Neuron (in vitro differentiated cells): ENCODE results near the gene SLC9A8.
"Not testable (repeated sequence)": the region's sequence is repeated elsewhere in the genome, so short reads cannot be mapped to it uniquely, and the experiment has no call there.

ENCODE experiments used
- H2AFZ ChIP-seq: one replicate; pipeline ENCODE4 v1.6.1; 2013; ENCODE audit warnings: low read depth, mild to moderate bottlenecking, inconsistent platforms, low read length, moderate library complexity
- H3K27me3 ChIP-seq: one replicate; pipeline ENCODE4 v1.6.1; 2013; ENCODE audit warnings: low read length; ENCODE audit not compliant: insufficient read depth
- H3K36me3 ChIP-seq: one replicate; pipeline ENCODE4 v1.6.1; 2013; ENCODE audit warnings: low read length; ENCODE audit not compliant: insufficient read depth
- H3K4me1 ChIP-seq: one replicate; pipeline ENCODE4 v1.6.1; 2013; ENCODE audit warnings: low read length; ENCODE audit not compliant: insufficient read depth
- H3K4me3 ChIP-seq: 2 replicates; pipeline ENCODE4 v1.5.1; 2013; ENCODE audit warnings: mild to moderate bottlenecking, low read length, moderate library complexity
- H3K9me3 ChIP-seq: one replicate; pipeline ENCODE4 v1.6.1; 2013; ENCODE audit warnings: low read length

Gene SLC9A8

GRCh38 chr20:49781676-49782075 is 31.0 kb upstream of the SLC9A8 start:
- H3K36me3 ChIP-seq = no peaks in the 10 kb centered on the region
- no peaks in the 10 kb centered on the region for H3K9me3 ChIP-seq
- no peaks in the 10 kb centered on the region for H3K27me3 ChIP-seq
- no peak overlapping the region for H3K4me3 ChIP-seq
- peaks cover 3% of the 10 kb centered on the region for H3K4me1 ChIP-seq
- H2AFZ ChIP-seq = no peak overlapping the region

DNA sequence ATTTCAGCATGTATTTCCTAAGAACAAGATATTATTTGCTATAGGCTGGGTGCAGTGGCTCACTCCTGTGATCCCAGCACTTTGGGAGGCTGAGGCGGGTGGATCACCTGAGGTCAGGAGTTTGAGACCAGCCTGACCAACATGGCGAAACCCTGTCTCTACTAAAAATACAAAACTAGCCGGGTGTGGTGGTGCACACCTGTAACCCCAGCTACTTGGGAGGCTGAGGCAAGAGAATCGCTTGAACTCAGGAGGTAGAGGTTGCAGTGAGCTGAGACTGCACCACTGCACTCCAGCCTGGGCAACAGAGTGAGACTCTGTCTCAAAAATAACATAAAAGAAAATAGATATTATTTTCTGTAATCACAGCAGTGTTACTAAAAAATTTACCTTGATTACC is 30.2 kb upstream of the SLC9A8 start:
- H3K4me1 ChIP-seq, H3K9me3 ChIP-seq, H3K36me3 ChIP-seq, H3K27me3 ChIP-seq, H3K4me3 ChIP-seq, H2AFZ ChIP-seq: not testable (repeated sequence)

GRCh38 chr20:49783021-49783995 is 29.3 kb upstream of the SLC9A8 start:
- H3K4me1 ChIP-seq, H3K4me3 ChIP-seq, H2AFZ ChIP-seq, H3K27me3 ChIP-seq, H3K36me3 ChIP-seq, H3K9me3 ChIP-seq: not testable (repeated sequence)

GRCh38 chr20:49784291-49784690 is 28.3 kb upstream of the SLC9A8 start:
- Histone ChIP-seq H3K9me3 (no peaks in the 10 kb centered on the region), H3K27me3 (no peaks in the 10 kb centered on the region), H2AFZ (no peak overlapping the region), H3K36me3 (no peaks in the 10 kb centered on the region), H3K4me1 (peaks cover 3% of the 10 kb centered on the region), H3K4me3 (no peak overlapping the region)

GRCh38 chr20:49785149-49785851 is 27.3 kb upstream of the SLC9A8 start:
- Histone ChIP-seq H2AFZ (no peak overlapping the region), H3K4me1 (peaks cover 3% of the 10 kb centered on the region), H3K36me3 (no peaks in the 10 kb centered on the region), H3K9me3 (no peaks in the 10 kb centered on the region), H3K4me3 (no peak overlapping the region), H3K27me3 (no peaks in the 10 kb centered on the region)

- no peaks in the 10 kb centered on the region for H3K27me3 ChIP-seq
- H3K9me3 ChIP-seq = no peaks in the 10 kb centered on the region
- no peak overlapping the region for H2AFZ ChIP-seq
- H3K4me3 ChIP-seq = no peak overlapping the region
- H3K4me1 ChIP-seq = peaks cover 3% of the 10 kb centered on the region
- no peaks in the 10 kb centered on the region for H3K36me3 ChIP-seq
Measured at GRCh38 chr20:49785852-49786175, 26.8 kb upstream of the SLC9A8 start.

DNA sequence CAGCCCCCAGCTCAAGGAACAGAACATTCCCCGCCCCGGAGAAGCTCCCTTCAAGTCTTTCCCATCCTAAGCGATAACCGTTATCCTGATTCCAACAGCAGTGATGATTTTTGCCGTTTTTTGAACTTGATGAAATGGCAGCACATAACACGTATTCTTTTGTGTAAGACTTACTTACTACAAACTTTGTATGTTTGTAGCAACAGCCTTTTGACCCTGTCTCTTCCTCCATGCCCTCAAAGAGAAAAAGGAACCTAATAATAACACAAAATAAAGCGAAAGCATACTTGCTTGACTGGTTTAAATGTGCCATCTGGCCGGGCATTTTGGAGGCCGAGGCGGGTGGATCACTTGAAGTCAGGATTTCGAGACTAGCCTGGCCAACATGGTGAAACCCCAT is 26.4 kb upstream of the SLC9A8 start:
- no peaks in the 10 kb centered on the region for H3K36me3 ChIP-seq
- peaks cover 3% of the 10 kb centered on the region for H3K4me1 ChIP-seq
- no peaks in the 10 kb centered on the region for H3K27me3 ChIP-seq
- H3K9me3 ChIP-seq = no peaks in the 10 kb centered on the region
- H3K4me3 ChIP-seq = no peak overlapping the region
- H2AFZ ChIP-seq = no peak overlapping the region

DNA sequence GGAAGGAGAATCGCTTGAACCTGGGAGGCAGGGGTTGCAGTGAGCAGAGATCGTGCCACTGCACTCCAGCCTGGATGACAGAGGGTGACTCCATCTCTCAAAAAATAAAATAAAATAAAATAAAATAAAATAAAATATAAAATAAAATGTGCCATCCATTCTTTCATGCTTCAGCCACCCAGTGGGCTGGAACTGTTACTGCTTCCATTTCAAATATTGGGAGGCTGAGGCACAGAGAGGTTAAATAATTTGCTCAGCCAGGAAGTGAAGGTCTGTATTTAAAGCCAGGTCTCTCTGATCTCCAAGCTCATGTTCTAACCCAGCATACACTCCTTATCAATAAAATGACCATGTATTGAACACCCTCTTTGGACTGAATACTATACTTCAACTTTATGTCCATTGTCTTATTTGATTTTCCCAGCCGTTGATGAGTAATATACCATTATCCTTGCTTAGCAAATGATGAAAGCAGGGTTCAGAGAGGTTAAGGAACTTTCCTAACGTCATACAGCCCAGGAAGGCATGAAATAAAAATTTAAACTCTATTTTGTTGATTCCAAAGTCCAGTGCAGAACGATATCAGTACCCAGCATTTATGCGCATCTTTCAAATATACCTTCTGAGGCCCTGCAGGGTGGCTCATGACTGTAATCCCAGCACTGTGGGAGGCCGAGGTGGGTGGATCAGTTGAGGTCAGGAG is 25.8 kb upstream of the SLC9A8 start:
- peaks cover 3% of the 10 kb centered on the region for H3K4me1 ChIP-seq
- no peaks in the 10 kb centered on the region for H3K27me3 ChIP-seq
- no peak overlapping the region for H3K4me3 ChIP-seq
- H3K9me3 ChIP-seq = no peaks in the 10 kb centered on the region
- no peaks in the 10 kb centered on the region for H3K36me3 ChIP-seq
- H2AFZ ChIP-seq = no peak overlapping the region

DNA sequence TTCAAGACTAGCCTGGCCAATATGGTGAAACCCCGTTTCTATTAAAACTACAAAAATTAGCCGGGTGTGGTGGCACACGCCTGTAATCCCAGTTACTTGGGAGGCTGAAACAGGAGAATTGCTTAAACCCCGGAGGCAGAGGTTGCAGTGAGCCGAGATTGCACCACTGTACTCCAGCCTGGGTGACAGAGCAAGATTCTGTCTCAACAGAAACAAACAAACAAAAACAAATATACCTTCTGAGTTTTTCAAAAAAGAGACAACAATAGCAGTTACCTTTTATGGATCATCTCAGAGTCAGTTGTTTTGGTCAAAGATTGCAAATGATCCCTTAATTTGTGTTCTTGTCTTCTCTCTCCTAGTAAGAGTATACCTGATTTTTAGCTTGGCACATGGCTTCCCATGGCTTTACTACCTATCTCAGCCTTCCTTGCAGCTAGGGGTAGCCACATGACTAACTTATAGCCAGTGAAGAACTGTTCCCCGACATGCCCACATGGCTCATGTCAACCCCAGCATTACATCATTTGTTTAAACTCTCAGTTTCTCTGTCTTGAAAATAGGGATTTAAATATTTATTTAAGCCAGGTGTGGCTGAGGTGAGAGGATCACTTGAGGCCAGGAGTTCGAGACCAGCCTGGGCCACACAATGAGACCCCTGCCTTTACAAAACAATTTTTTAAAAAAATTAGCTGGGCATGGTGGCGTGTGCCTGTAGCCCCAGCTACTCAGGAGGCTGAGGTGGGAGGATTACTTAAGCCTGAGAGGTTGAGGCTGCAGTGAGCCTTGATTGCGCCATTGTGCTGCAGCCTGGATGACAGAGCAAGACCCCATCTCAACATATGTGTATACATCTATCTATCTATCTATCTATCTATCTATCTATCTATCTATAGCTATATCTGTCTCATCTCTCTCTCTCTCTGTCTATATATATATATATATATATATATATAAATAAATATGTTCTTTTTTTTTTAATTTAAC is 25.0 kb upstream of the SLC9A8 start:
- Histone ChIP-seq H3K27me3 (no peaks in the 10 kb centered on the region), H3K36me3 (no peaks in the 10 kb centered on the region), H3K9me3 (no peaks in the 10 kb centered on the region), H3K4me3 (no peak overlapping the region), H3K4me1 (peaks cover 3% of the 10 kb centered on the region), H2AFZ (no peak overlapping the region)

- H3K4me1 ChIP-seq = peaks cover 3% of the 10 kb centered on the region
- H3K4me3 ChIP-seq = no peak overlapping the region
- no peaks in the 10 kb centered on the region for H3K27me3 ChIP-seq
- no peaks in the 10 kb centered on the region for H3K36me3 ChIP-seq
- no peak overlapping the region for H2AFZ ChIP-seq
- H3K9me3 ChIP-seq = no peaks in the 10 kb centered on the region
Measured at GRCh38 chr20:49790077-49790798, 22.4 kb upstream of the SLC9A8 start.

GRCh38 chr20:49791165-49791564 is 21.5 kb upstream of the SLC9A8 start:
- H3K36me3 ChIP-seq = no peaks in the 10 kb centered on the region
- H2AFZ ChIP-seq = no peak overlapping the region
- no peaks in the 10 kb centered on the region for H3K27me3 ChIP-seq
- H3K4me3 ChIP-seq = no peak overlapping the region
- H3K9me3 ChIP-seq = no peaks in the 10 kb centered on the region
- peaks cover 3% of the 10 kb centered on the region for H3K4me1 ChIP-seq

DNA sequence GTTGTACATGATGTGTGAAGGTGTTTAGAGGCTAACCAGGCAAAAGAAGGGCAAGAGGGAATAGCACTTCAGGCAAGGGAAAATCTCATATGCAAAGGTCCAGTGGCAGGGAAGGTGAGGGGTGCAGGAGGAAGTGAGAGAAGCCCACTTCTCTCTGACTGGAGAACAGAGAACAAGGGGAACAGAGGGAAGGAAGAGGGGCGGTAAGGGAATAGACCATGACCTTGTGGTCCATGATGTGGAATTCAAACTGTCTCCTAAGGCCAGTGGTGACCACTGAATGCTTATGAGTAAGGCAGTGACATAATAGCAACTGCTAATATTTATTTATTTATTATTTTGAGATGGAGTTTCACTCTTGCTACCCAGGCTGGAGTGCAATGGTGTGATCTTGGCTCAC is 20.6 kb upstream of the SLC9A8 start:
- H3K36me3 ChIP-seq = no peaks in the 10 kb centered on the region
- peaks cover 3% of the 10 kb centered on the region for H3K4me1 ChIP-seq
- H3K27me3 ChIP-seq = no peaks in the 10 kb centered on the region
- no peak overlapping the region for H2AFZ ChIP-seq
- no peak overlapping the region for H3K4me3 ChIP-seq
- H3K9me3 ChIP-seq = no peaks in the 10 kb centered on the region
